ENCODE data around the gene ASB4.

Gene ASB4

GRCh38 chr7:95525503-95525902 is 39.8 kb downstream of the ASB4 start:
- no peak overlapping the region for H3K4me3 ChIP-seq (ENCODE audit: low read depth, low read length)

DNA sequence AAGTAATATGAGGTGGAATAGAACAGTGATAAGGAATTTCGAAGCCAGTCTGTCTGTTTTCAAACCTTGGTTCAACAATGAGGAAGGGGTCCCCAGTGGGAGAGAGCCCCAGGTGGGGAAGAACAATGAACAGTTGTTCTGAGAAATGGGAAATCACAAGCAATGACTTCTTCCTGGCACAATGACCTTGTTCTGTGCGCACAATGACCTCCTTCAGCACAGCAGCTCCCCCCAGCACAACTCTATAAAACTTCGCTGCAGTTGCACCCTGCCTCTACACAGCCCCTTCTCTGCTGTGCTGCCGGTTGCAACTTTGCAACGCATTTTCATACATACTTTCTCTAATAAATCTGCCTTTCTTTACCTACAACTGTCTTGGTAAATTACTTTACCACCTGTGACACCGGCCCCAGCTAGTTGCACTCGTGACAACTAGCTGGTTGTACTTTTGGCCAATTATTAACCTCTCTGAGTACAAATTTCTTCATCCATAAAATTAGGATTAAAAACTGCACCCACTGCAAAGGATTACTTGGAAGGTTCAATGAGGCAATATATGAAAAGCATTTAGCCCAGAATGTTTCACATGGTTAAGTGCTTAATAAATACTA is 40.5 kb downstream of the ASB4 start:
- H3K4me3 ChIP-seq (ENCODE audit: low read depth, low read length) = no peak overlapping the region

GRCh38 chr7:95527033-95527775 is 41.5 kb downstream of the ASB4 start:
- H3K4me3 ChIP-seq (ENCODE audit: low read depth, low read length) = no peak overlapping the region

DNA sequence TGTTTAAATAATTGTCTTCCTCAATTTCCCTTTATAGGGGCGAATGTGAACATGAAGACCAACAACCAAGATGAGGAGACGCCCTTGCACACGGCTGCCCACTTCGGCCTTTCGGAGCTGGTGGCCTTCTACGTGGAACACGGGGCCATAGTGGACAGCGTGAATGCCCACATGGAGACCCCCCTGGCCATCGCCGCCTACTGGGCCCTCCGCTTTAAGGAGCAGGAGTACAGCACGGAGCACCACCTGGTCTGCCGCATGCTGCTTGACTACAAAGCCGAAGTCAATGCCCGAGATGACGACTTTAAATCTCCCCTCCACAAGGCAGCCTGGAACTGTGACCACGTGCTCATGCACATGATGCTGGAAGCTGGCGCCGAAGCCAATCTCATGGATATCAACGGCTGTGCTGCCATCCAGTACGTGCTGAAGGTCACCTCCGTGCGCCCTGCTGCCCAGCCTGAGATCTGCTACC is 42.1 kb downstream of the ASB4 start:
- no peak overlapping the region for H3K4me3 ChIP-seq (ENCODE audit: low read depth, low read length)

DNA sequence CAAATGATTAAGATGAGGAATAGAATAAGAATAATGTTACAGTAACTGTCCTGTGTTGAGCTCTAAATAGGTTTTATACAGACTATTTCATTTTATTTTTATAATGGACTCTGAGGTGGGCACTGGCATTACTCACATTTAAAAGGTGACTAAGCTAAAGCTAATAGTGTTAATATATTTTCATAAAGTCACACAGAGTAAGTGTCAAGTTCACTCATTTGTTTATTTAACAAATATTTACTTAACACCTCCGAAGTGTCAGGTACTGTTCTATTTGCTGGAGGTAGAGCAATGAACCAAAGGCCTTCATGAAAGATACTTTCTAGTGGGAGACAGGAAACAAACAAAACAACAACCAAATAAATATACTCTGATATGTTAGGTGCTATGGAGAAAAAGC is 44.0 kb downstream of the ASB4 start:
- H3K4me3 ChIP-seq (ENCODE audit: low read depth, low read length) = no peak overlapping the region

DNA sequence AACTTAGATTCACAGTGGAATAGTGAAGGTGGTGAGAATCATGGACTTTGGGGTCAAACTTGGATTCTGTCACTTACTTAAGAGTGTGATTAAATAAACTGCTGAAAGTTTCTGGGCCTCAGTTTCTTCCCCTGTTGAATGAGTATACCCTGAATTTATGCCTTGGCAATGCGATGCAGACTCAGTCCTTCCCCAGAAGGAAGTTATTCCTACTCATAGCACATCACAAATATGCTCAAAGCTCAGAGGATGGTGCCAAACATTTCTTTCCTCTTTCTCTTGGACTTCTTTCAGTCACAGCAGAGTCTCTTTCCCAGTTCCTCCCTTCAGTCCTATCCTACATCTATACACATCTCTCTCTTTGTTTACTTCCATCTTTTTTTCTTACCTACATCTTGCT is 45.1 kb downstream of the ASB4 start:
- H3K4me3 ChIP-seq (ENCODE audit: low read depth, low read length) = no peak overlapping the region

DNA sequence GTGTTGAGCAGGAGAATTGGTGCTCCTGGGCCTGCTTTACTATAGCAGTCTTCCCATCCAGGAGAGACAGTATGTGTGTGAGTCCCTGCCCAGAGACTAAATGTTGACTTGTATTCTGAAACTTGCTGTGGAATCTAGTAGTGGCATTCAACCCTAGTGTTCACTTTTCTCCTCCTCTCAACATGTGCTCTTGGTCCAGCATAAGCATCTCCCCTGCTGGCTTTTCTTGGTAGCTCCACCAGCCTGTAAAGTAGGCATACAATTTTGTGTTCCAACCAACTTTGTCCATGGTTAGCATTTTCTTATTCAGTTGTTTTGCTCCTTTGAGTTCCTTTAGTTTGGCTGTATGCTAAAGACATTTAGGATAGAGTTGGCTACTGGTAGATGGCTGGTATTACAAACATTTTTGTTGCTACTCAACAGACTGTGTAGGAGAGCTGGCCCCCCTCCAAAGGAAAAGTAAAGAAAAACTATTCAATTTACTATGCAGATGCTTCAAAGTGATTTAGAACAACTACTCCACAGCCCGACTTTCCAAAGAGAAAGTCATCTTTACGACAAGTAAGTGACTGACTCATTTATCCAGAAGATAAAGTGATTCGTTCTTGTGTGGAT is 46.0 kb downstream of the ASB4 start:
- H3K4me3 ChIP-seq (ENCODE audit: low read depth, low read length) = no peak overlapping the region

- no peak overlapping the region for H3K4me3 ChIP-seq (ENCODE audit: low read depth, low read length)
These were observed 49.1 kb downstream of the ASB4 start for GRCh38 chr7:95534796-95535195.

DNA sequence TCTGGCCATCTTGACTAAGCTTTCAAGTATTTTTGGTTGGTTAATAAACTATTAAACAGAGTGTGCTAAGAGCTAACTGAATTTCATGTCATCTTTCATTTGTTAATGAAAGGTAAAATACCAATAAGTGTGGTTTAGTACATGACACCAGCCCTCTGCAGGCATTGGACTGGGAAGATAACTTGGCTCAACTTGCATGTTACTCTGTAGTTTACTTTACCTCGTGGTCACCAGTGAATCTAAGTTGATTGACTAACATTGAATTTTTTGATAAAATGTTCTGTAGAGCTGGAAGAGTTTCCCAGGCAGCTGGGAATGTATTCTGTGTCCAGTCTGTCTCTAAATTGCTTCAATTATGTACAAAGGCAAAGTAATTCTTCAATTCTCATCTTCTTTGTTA is 49.9 kb downstream of the ASB4 start:
- no peak overlapping the region for H3K4me3 ChIP-seq (ENCODE audit: low read depth, low read length)

DNA sequence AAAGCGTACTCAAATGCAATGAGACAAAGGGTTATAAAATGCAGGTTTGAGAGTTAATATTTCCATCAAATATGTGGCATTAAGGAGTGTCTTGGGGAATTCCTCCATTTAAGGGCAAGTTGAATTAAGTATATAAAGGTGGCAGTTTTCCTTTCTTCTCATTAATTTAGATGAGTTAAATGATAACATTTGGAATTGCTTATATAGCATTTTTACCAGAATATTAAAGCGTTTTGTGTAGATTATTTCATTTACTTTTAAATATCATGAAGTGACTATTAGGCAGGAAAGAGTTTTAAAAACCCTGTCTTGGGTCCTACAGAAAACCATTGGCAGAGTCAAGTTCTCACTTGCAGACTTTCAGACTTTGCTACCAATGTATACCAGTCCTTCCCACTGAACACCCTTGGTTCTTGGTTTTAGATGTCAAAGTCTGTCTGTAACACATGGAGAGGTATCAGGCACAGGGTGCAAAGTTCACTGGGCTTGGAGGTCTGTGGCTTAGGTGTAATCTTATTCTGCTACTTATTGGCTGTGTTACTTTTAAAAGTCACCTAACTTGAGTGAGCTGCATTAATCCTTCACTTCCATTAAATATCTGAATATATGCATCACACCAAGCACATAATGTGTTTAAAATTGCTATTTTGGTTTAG is 51.0 kb downstream of the ASB4 start:
- H3K4me3 ChIP-seq (ENCODE audit: low read depth, low read length) = no peak overlapping the region

GRCh38 chr7:95537468-95537867 is 51.7 kb downstream of the ASB4 start:
- no peak overlapping the region for H3K4me3 ChIP-seq (ENCODE audit: low read depth, low read length)

DNA sequence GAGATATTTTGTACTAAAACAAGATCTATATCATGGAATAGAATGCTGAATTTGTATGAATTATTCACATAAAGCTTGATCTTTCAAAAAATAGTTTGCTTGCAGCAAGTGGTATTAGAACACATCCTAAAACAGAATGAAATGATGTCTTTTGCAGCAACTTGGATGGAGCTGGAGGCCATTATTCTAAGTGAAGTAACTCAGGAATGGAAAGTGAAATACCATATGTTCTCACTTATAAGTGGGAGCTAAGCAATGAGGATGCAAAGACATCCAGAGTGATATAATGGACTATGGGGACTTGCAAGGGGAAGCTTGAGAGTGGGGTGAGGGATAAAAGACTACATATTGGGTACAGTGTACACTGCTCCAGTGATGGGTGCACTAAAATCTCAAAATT is 53.7 kb downstream of the ASB4 start:
- H3K4me3 ChIP-seq (ENCODE audit: low read depth, low read length) = no peak overlapping the region

DNA sequence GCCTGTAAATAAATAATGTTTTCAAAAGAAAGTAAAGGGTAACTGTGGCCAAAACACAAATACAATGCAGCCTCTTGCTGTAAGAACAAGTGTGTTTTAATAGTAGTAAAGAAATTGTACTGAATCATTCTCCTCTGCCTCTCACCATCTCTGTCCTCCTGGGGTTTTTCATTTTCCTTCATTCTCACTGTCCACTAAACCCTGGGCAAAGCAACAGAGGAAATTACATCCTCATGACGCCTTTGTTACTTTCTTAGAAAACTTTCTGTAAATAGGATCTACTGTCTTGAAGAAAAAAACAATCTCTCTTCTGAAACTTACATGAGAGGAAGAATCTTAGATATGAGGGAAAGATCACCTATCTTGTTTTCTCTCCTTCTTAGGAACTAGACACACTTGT is 54.6 kb downstream of the ASB4 start:
- H3K4me3 ChIP-seq (ENCODE audit: low read depth, low read length) = no peak overlapping the region

DNA sequence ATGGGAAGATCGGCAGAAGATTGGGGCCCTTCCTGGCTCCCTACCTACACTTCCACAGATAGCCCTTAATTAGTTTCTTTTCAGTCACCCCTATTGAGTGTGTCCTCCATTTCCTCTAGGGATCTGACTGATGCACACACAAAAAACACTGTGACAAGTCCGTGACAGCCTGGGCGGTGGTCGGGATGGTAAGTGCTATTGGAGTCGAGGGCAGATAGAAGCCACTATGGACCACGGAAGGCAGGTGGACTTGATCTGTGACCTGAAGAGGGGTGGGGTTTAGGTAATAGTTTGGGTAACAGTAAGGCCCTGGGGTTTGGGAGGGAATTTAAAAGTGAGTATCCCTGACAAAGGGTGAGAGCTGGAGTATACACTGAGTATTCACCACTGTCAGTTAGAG is 57.6 kb downstream of the ASB4 start:
- H3K4me3 ChIP-seq (ENCODE audit: low read depth, low read length) = no peak overlapping the region

- H3K4me3 ChIP-seq (ENCODE audit: low read depth, low read length) = no peak overlapping the region
These were observed 58.4 kb downstream of the ASB4 start for GRCh38 chr7:95544171-95544570.

- H3K4me3 ChIP-seq (ENCODE audit: low read depth, low read length) = no peak overlapping the region
These were observed 59.4 kb downstream of the ASB4 start for GRCh38 chr7:95545007-95545615.

GRCh38 chr7:95545673-95546072 is 59.9 kb downstream of the ASB4 start:
- H3K4me3 ChIP-seq (ENCODE audit: low read depth, low read length) = no peak overlapping the region

- H3K4me3 ChIP-seq (ENCODE audit: low read depth, low read length) = no peak overlapping the region
These were observed 60.9 kb downstream of the ASB4 start for GRCh38 chr7:95546647-95547046.

DNA sequence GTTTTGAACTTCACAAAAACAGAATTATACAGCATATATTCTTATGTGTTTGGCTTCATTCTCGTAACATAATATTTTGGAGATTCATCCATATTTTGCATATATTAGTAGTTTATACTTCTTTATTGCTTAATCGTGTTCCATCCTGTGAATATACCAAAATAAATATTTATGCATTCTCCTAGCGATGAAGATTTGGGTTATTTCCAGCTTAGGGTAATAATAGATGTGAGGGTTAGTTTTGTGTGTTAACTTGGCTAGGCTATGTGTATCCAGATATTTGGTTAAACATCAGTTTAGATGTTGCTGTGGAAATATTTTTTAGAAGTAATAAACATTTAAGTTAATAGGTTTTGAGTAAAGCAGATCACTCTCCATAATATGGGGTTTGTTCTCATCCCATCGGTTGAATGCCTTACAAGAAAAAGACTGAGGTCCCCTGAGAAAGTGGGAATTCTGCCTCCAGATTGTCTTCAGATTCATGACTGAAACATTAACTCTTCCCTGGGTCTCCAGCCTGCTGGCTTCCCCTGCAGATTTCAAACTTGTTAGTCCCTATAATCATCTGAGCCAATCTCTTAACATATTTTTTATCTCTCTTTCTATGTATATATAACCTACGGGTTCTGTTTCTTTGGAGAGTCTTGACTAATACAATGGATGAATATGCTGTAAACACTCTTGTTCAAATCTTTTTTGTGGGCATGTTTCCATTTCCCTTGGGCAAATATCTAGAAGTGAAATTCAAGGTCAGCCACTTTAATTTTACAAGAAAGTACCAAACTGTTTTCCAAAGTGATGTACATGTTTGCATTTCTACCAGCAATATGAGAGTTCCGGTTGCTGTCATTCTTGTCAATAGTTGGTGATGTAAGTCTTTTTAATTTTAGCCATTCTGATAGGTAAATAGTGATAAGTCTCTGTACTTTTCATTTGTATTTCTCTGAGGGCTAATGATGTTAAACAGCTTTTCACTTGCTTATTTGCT is 61.9 kb downstream of the ASB4 start:
- no peak overlapping the region for H3K4me3 ChIP-seq (ENCODE audit: low read depth, low read length)

Data from iPS-11a (cell line).